OCI-LY1 (cell line): ENCODE measurements around the gene SLC1A2.

Experiments
- H2AFZ ChIP-seq: fragments of 200-600 bp; sonication (generic), shearing (Covaris generic); 2 replicates; pipeline ENCODE4 v1.6.0; 2014; ENCODE audit warnings: antibody characterized with exemption, mild to moderate bottlenecking, low read length
- H3F3A ChIP-seq: fragments of 200-600 bp; sonication (generic), shearing (Covaris generic); 2 replicates; pipeline ENCODE4 v1.6.0; 2014; ENCODE audit warnings: mild to moderate bottlenecking, antibody characterized with exemption, low read length, moderate library complexity; ENCODE audit not compliant: insufficient read depth
- H3K27ac ChIP-seq: fragments of 200-600 bp; sonication (generic); 2 replicates; pipeline ENCODE4 v1.5.1; 2014; ENCODE audit warnings: low read length, mixed run types, mild to moderate bottlenecking, low read depth; ENCODE audit not compliant: poor library complexity, severe bottlenecking
- H3K27me3 ChIP-seq: fragments of 200-600 bp; sonication (generic); 2 replicates; pipeline ENCODE4 v1.6.0; 2014; ENCODE audit warnings: antibody characterized with exemption, mild to moderate bottlenecking, low read length, moderate library complexity; ENCODE audit not compliant: insufficient read depth
- H3K36me3 ChIP-seq: fragments of 200-600 bp; sonication (generic); 2 replicates; pipeline ENCODE4 v1.6.1; 2014; ENCODE audit warnings: mild to moderate bottlenecking, antibody characterized with exemption, low read length, moderate library complexity, mixed read lengths; ENCODE audit not compliant: insufficient read depth
- H3K4me1 ChIP-seq: fragments of 200-600 bp; sonication (generic); 2 replicates; pipeline ENCODE4 v1.5.1; 2014; ENCODE audit warnings: mild to moderate bottlenecking, low read length, moderate library complexity; ENCODE audit not compliant: insufficient read depth, severe bottlenecking
- H3K4me2 ChIP-seq: fragments of 200-600 bp; sonication (generic), shearing (Covaris generic); 2 replicates; pipeline ENCODE4 v1.6.1; 2014; ENCODE audit warnings: low read length
- H3K4me3 ChIP-seq: fragments of 200-600 bp; sonication (generic); 2 replicates; pipeline ENCODE4 v1.5.1; 2014; ENCODE audit warnings: low read length, low read depth, mild to moderate bottlenecking, mixed read lengths; ENCODE audit not compliant: poor library complexity, severe bottlenecking
- H3K79me2 ChIP-seq: fragments of 200-600 bp; shearing (Covaris generic); 2 replicates; pipeline ENCODE4 v1.6.1; 2016; ENCODE audit warnings: mixed run types, low read length, mixed read lengths; ENCODE audit not compliant: insufficient read depth
- H3K9ac ChIP-seq: fragments of 200-600 bp; sonication (generic), shearing (Covaris generic); 2 replicates; pipeline ENCODE4 v1.6.1; 2014; ENCODE audit warnings: mild to moderate bottlenecking, low read length, mixed read lengths
- H3K9me2 ChIP-seq: fragments of 200-600 bp; sonication (generic), shearing (Covaris generic); 2 replicates; pipeline ENCODE4 v1.6.1; 2014; ENCODE audit warnings: low read depth, mild to moderate bottlenecking, low read length, mixed read lengths
- H3K9me3 ChIP-seq: fragments of 200-600 bp; shearing (Covaris generic); 2 replicates; pipeline ENCODE4 v1.6.1; 2014; ENCODE audit warnings: low read length, mixed read lengths
- H4K20me1 ChIP-seq: fragments of 200-600 bp; sonication (generic), shearing (Covaris generic); 2 replicates; pipeline ENCODE4 v1.6.0; 2016; ENCODE audit warnings: mild to moderate bottlenecking, low read length; ENCODE audit not compliant: insufficient read depth
- CTCF ChIP-seq: fragments of 200-600 bp; sonication (generic), shearing (Covaris generic); IDR thresholded peaks from 2 replicates; pipeline ENCODE4 v1.5.1; 2017; ENCODE audit warnings: mild to moderate bottlenecking, antibody characterized with exemption, low read length, moderate library complexity, mixed read lengths
- EZH2 ChIP-seq: fragments of 200-600 bp; sonication (generic), shearing (Covaris generic); IDR thresholded peaks from 2 replicates; pipeline ENCODE4 v1.8.0; 2017; ENCODE audit warnings: borderline replicate concordance, mixed run types, mild to moderate bottlenecking, antibody characterized with exemption, low read length, moderate library complexity, mixed read lengths

SLC1A2 gene

GRCh38 chr11:35415487-35415886, 3.9 kb downstream of the SLC1A2 start:
- Histone ChIP-seq H3K4me3 (no peak overlapping the region), H3K9me3 (no peaks in the 10 kb centered on the region), H3K9me2 (no peaks in the 10 kb centered on the region), H3K27me3 (no peaks in the 10 kb centered on the region), H4K20me1 (no peaks in the 10 kb centered on the region), H2AFZ (no peak overlapping the region), H3F3A (no peaks in the 10 kb centered on the region), H3K36me3 (no peaks in the 10 kb centered on the region), H3K27ac (no peak overlapping the region), H3K4me2 (no peak overlapping the region), H3K9ac (no peak overlapping the region), H3K4me1 (no peaks in the 10 kb centered on the region), H3K79me2 (no peaks in the 10 kb centered on the region)
- TF ChIP-seq CTCF, result no peak
- no peak for TF ChIP-seq EZH2

GRCh38 chr11:35414776-35415175, 4.6 kb downstream of the SLC1A2 start:
- TF ChIP-seq EZH2 (no peak), CTCF (no peak)
- Histone ChIP-seq H3K9ac (no peak overlapping the region), H3F3A (no peaks in the 10 kb centered on the region), H2AFZ (no peak overlapping the region), H3K9me3 (no peaks in the 10 kb centered on the region), H3K4me2 (no peak overlapping the region), H4K20me1 (no peaks in the 10 kb centered on the region), H3K27ac (no peak overlapping the region), H3K27me3 (no peaks in the 10 kb centered on the region), H3K36me3 (no peaks in the 10 kb centered on the region), H3K4me3 (no peak overlapping the region), H3K9me2 (no peaks in the 10 kb centered on the region), H3K4me1 (no peaks in the 10 kb centered on the region), H3K79me2 (no peaks in the 10 kb centered on the region)

- Histone ChIP-seq H2AFZ (no peak overlapping the region), H4K20me1 (no peaks in the 10 kb centered on the region), H3K4me2 (no peak overlapping the region), H3K27me3 (no peaks in the 10 kb centered on the region), H3K4me1 (no peaks in the 10 kb centered on the region), H3K36me3 (no peaks in the 10 kb centered on the region), H3K9me3 (no peaks in the 10 kb centered on the region), H3F3A (no peaks in the 10 kb centered on the region), H3K27ac (no peak overlapping the region), H3K9me2 (no peaks in the 10 kb centered on the region), H3K79me2 (no peaks in the 10 kb centered on the region), H3K4me3 (no peak overlapping the region), H3K9ac (no peak overlapping the region)
- TF ChIP-seq EZH2 (no peak), CTCF (no peak)
Measured at GRCh38 chr11:35414311-35414710, 5.0 kb downstream of the SLC1A2 start.
